Testis (tissue), 3 donors: ENCODE results near the gene INSIG1. TPM values are rescaled to one million over a fixed set of nuclear protein-coding genes. Genes with fewer than 3 reads are reported as not detected.

Experiments
- DNase-seq: peaks from one replicate; pipeline ENCODE4 v3.0.0-alpha.2; 2019
- H3K27ac ChIP-seq, 2 donors: fragments of 200-600 bp; sonication (generic); one replicate each; pipeline ENCODE4 v1.5.1; 2019
- H3K27me3 ChIP-seq: fragments of 200-600 bp; sonication (generic); one replicate; pipeline ENCODE4 v1.5.1; 2019
- H3K36me3 ChIP-seq: fragments of 200-600 bp; sonication (generic); one replicate; pipeline ENCODE4 v1.5.1; 2017; ENCODE audit warnings: low read depth; ENCODE audit errors: missing control alignments
- H3K4me1 ChIP-seq: fragments of 200-600 bp; sonication (generic); one replicate; pipeline ENCODE4 v1.5.1; 2019
- H3K4me3 ChIP-seq, 2 donors: fragments of 200-600 bp; sonication (generic); one replicate each; pipeline ENCODE4 v1.5.1; 2017 to 2019
- H3K9me3 ChIP-seq: fragments of 200-600 bp; sonication (generic); one replicate; pipeline ENCODE4 v1.5.1; 2017
- CTCF ChIP-seq, 3 experiments: fragments of 450-650 bp in 2 of 3; fragments of 200-600 bp in 1 of 3; sonication (generic) in 1 of 3; IDR thresholded peaks; one replicate each; pipeline ENCODE4 v1.5.1; 2016 to 2019; ENCODE audit warnings: antibody characterized with exemption in 3 of 3, mild to moderate bottlenecking in 2 of 3, moderate library complexity in 1 of 3
- POLR2A ChIP-seq: fragments of 450-650 bp; IDR thresholded peaks from one replicate; pipeline ENCODE4 v1.6.1; 2017; ENCODE audit warnings: antibody characterized with exemption, mild to moderate bottlenecking, moderate library complexity
- WGBS, 2 donors: methylation state at CpG; one replicate each; pipeline ENCODE4 v1.1.5; 2018; 5-methylcytosine and 5-hydroxymethylcytosine counted together
- intact Hi-C: fragments of 100-400 bp; cut with DNase I; formaldehyde crosslinking; loops from one replicate; pipeline ENCODE4 v1.15.1; 2023; ENCODE audit warnings: low total_unique reads
- polyA plus RNA-seq: library from polyadenylated mRNA; stranded (reverse); fragments of 350-450 nt; fragmentation: Illumina TruSeq; extraction: RNeasy Lipid Tissue Mini Kit (QIAGEN cat#74804); gene quantifications from one replicate; pipeline ENCODE4 v1.2.3, GENCODE V29; 2014; ENCODE audit warnings: low read depth, low replicate concordance; ENCODE audit not compliant: insufficient read depth
- total RNA-seq, 2 donors: library from RNA; depleted of rRNA; stranded (reverse); fragments of >200 nt; gene quantifications; one replicate each; pipeline ENCODE4 v1.2.3, GENCODE V29; 2016

INSIG1 gene
- total and polyA plus RNA-seq, 3 donors from 2014 or later, result 52.7 to 118 (median 89.7) TPM

- no peaks in the 10 kb centered on the region for H3K36me3 ChIP-seq
- intact Hi-C loops, result no loop called here
- TF ChIP-seq CTCF (IDR thresholded peaks at IDR 0.05), result no peak
- TF ChIP-seq POLR2A, result no peak
- H3K4me3 ChIP-seq, result no peak overlapping the region
- H3K27me3 ChIP-seq, result no peaks in the 10 kb centered on the region
- H3K9me3 ChIP-seq, result no peaks in the 10 kb centered on the region
- 90% methylated on average over 5 of the region's 5 CpGs for WGBS, 2 donors
- DNase-seq, result no peak
- H3K27ac ChIP-seq, result no peak overlapping the region
- H3K4me1 ChIP-seq, result no peaks in the 10 kb centered on the region
These were observed 55.1 kb downstream of the INSIG1 start for GRCh38 chr7:155352753-155353115.

GRCh38 chr7:155353256-155353897 lies 55.7 kb downstream of the INSIG1 start:
- no peaks in the 10 kb centered on the region for H3K9me3 ChIP-seq
- TF ChIP-seq CTCF (IDR thresholded peaks at IDR 0.05), result no peak
- TF ChIP-seq POLR2A, result no peak
- no peaks in the 10 kb centered on the region for H3K36me3 ChIP-seq
- intact Hi-C loops, result no loop called here
- H3K4me1 ChIP-seq, result peaks cover 5% of the 10 kb centered on the region
- no peak overlapping the region for H3K4me3 ChIP-seq
- H3K27ac ChIP-seq, result no peak overlapping the region
- no peaks in the 10 kb centered on the region for H3K27me3 ChIP-seq
- peak; percentile 11 for DNase-seq
- WGBS, 2 donors, result 46 to 59% methylated on average over 8 to 9 of the region's 9 CpGs

- Histone ChIP-seq H3K36me3 (no peaks in the 10 kb centered on the region), H3K4me1 (peaks cover 8% of the 10 kb centered on the region), H3K27ac (no peak overlapping the region), H3K4me3 (no peak overlapping the region), H3K9me3 (no peaks in the 10 kb centered on the region), H3K27me3 (no peaks in the 10 kb centered on the region)
- 50 to 66% methylated on average over 8 to 20 of the region's 20 CpGs for WGBS, 2 donors
- DNase-seq, result no peak
- no peak for TF ChIP-seq CTCF (IDR thresholded peaks at IDR 0.05)
- TF ChIP-seq POLR2A, result no peak
- intact Hi-C loops, result no loop called here
These were observed 56.8 kb downstream of the INSIG1 start for GRCh38 chr7:155354371-155355048.

GRCh38 chr7:155355176-155355575 lies 57.5 kb downstream of the INSIG1 start:
- TF ChIP-seq POLR2A (no peak), CTCF (IDR thresholded peaks at IDR 0.05) (no peak)
- H3K4me3 ChIP-seq, result no peak overlapping the region
- H3K27ac ChIP-seq, result no peak overlapping the region
- intact Hi-C loops, result no loop called here
- no peaks in the 10 kb centered on the region for H3K27me3 ChIP-seq
- WGBS, 2 donors, result 86 to 89% methylated on average over 8 to 11 of the region's 11 CpGs
- no peak for DNase-seq
- H3K9me3 ChIP-seq, result no peaks in the 10 kb centered on the region
- peaks cover 8% of the 10 kb centered on the region for H3K4me1 ChIP-seq
- H3K36me3 ChIP-seq, result no peaks in the 10 kb centered on the region

GRCh38 chr7:155355745-155356144 lies 58.1 kb downstream of the INSIG1 start:
- Histone ChIP-seq H3K4me1 (peaks cover 8% of the 10 kb centered on the region), H3K27ac (no peak overlapping the region), H3K27me3 (no peaks in the 10 kb centered on the region), H3K36me3 (no peaks in the 10 kb centered on the region), H3K9me3 (no peaks in the 10 kb centered on the region), H3K4me3 (no peak overlapping the region)
- DNase-seq, result no peak
- 71 to 79% methylated on average over 8 of the region's 8 CpGs for WGBS, 2 donors
- TF ChIP-seq POLR2A (no peak), CTCF (IDR thresholded peaks at IDR 0.05) (no peak)
- intact Hi-C loops, result no loop called here
